Stimulated activated naive B cell treated with anti-CD40 and anti-IgM and Interleukin-4, amounts not matched to agents 10 μg/mL and 1 μg/mL and 100 μg/mL, for 72 hours (primary cell): Measurements from ENCODE around the gene IFI30.

ENCODE experiments used
- ATAC-seq, 2 donors: fragments of 150-1000 bp; cut with Tn5 transposase; replicated peaks; 2 replicates each; pipeline ENCODE4 v1.10.0; 2021; ENCODE audit warnings: moderate library complexity in 1 of 2
- DNase-seq: peaks from one replicate; pipeline ENCODE4 v3.0.0; 2021
- H3K27ac Mint-ChIP-seq: one replicate; pipeline ENCODE4 v1.8.0; 2022; ENCODE audit warnings: mild to moderate bottlenecking, mixed read lengths
- H3K27me3 Mint-ChIP-seq, 2 donors: one replicate each; pipeline ENCODE4 v1.8.0; 2022; ENCODE audit warnings: mixed read lengths in 2 of 2
- H3K36me3 Mint-ChIP-seq, 2 donors: one replicate each; pipeline ENCODE4 v1.8.0; 2022; ENCODE audit warnings: mixed read lengths in 2 of 2, mild to moderate bottlenecking in 1 of 2
- H3K4me1 Mint-ChIP-seq, 2 donors: one replicate each; pipeline ENCODE4 v1.8.0; 2022; ENCODE audit warnings: mixed read lengths in 2 of 2, mild to moderate bottlenecking in 1 of 2
- H3K4me3 Mint-ChIP-seq, 2 donors: one replicate each; pipeline ENCODE4 v1.8.0; 2022; ENCODE audit warnings: mild to moderate bottlenecking in 2 of 2, mixed read lengths in 2 of 2, moderate library complexity in 1 of 2
- H3K9me3 Mint-ChIP-seq, 2 donors: one replicate each; pipeline ENCODE4 v1.8.0; 2022; ENCODE audit warnings: mixed read lengths in 2 of 2, mild to moderate bottlenecking in 1 of 2

The IFI30 gene

DNA sequence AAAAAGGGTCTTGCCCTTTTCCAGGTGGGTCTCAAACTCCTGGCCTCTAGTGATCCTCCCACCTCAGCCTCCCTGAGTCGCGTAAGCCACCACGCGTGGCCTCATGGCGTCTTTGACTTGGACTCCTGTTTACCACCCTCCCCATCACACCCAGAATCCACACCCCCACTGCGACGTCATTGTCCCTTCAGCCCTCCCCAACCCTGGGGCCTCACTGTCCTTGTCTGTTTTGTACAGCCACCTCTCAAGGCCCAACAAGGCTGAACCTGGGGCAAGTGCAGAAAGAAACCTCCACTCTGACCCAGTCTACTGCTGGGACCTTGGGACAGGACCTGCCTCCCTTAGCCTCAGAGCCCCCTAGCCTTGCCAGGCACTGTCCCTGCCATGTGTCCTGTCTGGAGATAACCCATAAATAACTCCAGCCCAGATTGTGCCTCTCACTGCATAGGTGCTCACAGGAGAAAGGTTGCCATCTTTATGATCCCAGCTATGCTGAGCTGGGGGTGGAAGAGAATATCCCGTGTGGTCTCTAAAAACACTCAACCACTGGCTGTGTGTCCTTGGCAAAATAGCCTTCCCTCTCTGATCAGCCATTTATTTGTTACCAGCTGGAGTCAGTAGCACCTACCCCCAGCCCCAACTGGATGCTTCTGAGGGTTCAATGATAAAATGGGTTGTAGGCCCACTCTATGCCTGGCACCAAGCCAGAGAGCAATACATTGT, 1.8 kb upstream of the IFI30 start:
- Mint-ChIP-seq H3K27me3 (no peaks in the 10 kb centered on the region), H3K36me3 (peaks cover 53 to 74% of the 10 kb centered on the region in 2 donors), H3K4me3 (peak overlapping the region; percentile 64 to 73), H3K9me3 (peaks cover 0 to 3% of the 10 kb centered on the region in 2 donors), H3K27ac (peak overlapping the region; percentile 99), H3K4me1 (peaks cover 56 to 87% of the 10 kb centered on the region in 2 donors)
- ATAC-seq (no peak), DNase-seq (no peak)

- no peak for DNase-seq
- Mint-ChIP-seq H3K9me3 (peaks cover 0 to 3% of the 10 kb centered on the region in 2 donors), H3K27me3 (no peaks in the 10 kb centered on the region), H3K4me1 (peaks cover 59 to 94% of the 10 kb centered on the region in 2 donors), H3K36me3 (peaks cover 52 to 74% of the 10 kb centered on the region in 2 donors), H3K4me3 (peak overlapping the region; percentile 94 to 98), H3K27ac (peak overlapping the region; percentile 99)
- no peak for ATAC-seq
Measured at GRCh38 chr19:18172331-18173053, 1.1 kb upstream of the IFI30 start.

- peaks cover 54 to 75% of the 10 kb centered on the region in 2 donors for H3K36me3 Mint-ChIP-seq
- peaks cover 0 to 3% of the 10 kb centered on the region in 2 donors for H3K9me3 Mint-ChIP-seq
- peak overlapping the region; percentile 99 for H3K27ac Mint-ChIP-seq
- H3K4me1 Mint-ChIP-seq: peaks cover 59 to 96% of the 10 kb centered on the region in 2 donors
- H3K4me3 Mint-ChIP-seq: peak overlapping the region; percentile 94 to 98
- H3K27me3 Mint-ChIP-seq: no peaks in the 10 kb centered on the region
- DNase-seq (peak; percentile 82), ATAC-seq (peak; percentile 31 to 37)
Measured at GRCh38 chr19:18173054-18173571, 500 bp upstream of the IFI30 start.

DNA sequence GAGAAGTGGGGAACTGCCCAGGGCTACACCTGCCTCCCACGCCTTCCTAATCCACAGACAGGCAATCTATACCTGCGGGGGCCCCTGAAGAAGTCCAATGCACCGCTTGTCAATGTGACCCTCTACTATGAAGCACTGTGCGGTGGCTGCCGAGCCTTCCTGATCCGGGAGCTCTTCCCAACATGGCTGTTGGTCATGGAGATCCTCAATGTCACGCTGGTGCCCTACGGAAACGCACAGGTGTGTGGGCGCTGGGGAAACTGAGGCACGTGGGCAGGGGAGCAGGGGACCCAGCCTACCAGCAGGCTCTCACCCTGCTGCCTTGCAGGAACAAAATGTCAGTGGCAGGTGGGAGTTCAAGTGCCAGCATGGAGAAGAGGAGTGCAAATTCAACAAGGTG, 1.4 kb downstream of the IFI30 start:
- H3K27me3 Mint-ChIP-seq: no peaks in the 10 kb centered on the region
- H3K4me1 Mint-ChIP-seq: peaks cover 52 to 91% of the 10 kb centered on the region in 2 donors
- ATAC-seq (no peak), DNase-seq (no peak)
- H3K4me3 Mint-ChIP-seq: peak overlapping the region; percentile 94 to 98
- H3K36me3 Mint-ChIP-seq: peaks cover 56 to 75% of the 10 kb centered on the region in 2 donors
- peak overlapping the region; percentile 99 for H3K27ac Mint-ChIP-seq
- H3K9me3 Mint-ChIP-seq: no peaks in the 10 kb centered on the region

DNA sequence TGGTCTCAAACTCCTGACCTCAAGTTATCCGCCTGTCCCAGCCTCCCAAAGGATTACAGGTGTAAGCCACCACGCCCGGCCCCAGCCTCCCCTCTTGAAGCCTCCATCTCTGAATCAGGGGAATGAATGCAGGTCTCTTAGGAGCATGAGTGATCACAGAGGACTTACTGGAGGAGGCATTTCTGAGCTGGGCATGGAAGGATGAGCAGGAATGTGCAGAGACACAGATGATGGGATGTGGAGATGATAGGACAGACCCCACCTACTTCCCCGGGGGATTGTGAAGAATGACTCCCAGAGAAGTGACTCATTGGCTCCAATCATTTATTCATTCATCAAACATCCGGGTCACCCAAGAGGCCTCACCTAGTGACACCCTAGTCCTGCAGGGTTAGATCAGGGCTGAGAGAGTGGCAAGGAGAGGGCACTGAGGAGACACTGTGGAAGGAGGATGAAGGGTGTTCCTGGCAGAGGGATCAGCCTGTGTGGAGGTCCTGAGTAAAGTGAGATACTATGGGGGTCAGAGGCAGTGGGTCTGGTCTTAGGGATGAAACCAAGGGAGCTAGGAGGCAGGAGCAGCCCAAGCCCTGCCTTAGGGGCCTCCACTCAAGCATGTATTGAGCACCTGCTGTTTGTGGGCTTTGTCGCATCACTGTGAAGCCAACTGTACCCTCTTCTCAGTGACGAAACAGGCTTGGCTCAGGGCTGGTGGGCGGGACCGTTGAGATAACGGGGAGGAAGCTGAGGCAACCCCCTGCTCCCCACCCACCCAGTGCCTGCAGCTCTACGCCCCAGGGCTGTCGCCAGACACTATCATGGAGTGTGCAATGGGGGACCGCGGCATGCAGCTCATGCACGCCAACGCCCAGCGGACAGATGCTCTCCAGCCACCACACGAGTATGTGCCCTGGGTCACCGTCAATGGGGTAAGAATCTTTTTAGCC, 3.0 kb downstream of the IFI30 start:
- Mint-ChIP-seq H3K4me3 (peak overlapping the region; percentile 73 to 76), H3K36me3 (peaks cover 49 to 67% of the 10 kb centered on the region in 2 donors), H3K4me1 (peaks cover 46 to 91% of the 10 kb centered on the region in 2 donors), H3K27me3 (no peaks in the 10 kb centered on the region), H3K27ac (peak overlapping the region; percentile 86), H3K9me3 (no peaks in the 10 kb centered on the region)
- no peak for ATAC-seq
- no peak for DNase-seq

DNA sequence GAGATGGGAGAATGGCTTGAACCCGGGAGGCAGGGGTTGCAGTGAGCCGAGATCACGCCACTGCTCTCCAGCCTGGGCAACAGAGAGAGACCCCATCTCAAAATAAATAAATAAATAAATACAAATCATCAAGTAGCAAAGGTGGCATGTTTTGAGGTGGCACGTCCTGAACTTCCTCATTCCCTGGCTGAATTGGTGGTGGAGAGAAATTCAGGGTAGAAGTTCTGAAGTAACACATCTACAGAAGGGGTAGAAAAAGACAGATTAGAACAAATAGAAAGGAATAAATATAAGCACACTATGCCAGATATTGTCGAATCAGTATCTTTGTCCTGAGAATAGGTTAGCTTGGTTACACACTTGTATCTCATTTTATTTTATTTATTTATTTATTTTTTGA, 6.3 kb downstream of the IFI30 start:
- peaks cover 36 to 42% of the 10 kb centered on the region in 2 donors for H3K36me3 Mint-ChIP-seq
- peaks cover 30 to 61% of the 10 kb centered on the region in 2 donors for H3K4me1 Mint-ChIP-seq
- H3K9me3 Mint-ChIP-seq: no peaks in the 10 kb centered on the region
- no peaks in the 10 kb centered on the region for H3K27me3 Mint-ChIP-seq
- H3K4me3 Mint-ChIP-seq: peak overlapping the region in 1 of 2 donors; percentile 33
- ATAC-seq (peak; percentile 41 to 45), DNase-seq (no peak)
- H3K27ac Mint-ChIP-seq: peak overlapping the region; percentile 59

- Mint-ChIP-seq H3K9me3 (no peaks in the 10 kb centered on the region), H3K36me3 (peaks cover 8 to 11% of the 10 kb centered on the region in 2 donors), H3K4me1 (peaks cover 12 to 41% of the 10 kb centered on the region in 2 donors), H3K4me3 (no peak overlapping the region), H3K27me3 (no peaks in the 10 kb centered on the region), H3K27ac (no peak overlapping the region)
- ATAC-seq: no peak
- DNase-seq: no peak
Measured at GRCh38 chr19:18183529-18183928, 9.9 kb downstream of the IFI30 start.

DNA sequence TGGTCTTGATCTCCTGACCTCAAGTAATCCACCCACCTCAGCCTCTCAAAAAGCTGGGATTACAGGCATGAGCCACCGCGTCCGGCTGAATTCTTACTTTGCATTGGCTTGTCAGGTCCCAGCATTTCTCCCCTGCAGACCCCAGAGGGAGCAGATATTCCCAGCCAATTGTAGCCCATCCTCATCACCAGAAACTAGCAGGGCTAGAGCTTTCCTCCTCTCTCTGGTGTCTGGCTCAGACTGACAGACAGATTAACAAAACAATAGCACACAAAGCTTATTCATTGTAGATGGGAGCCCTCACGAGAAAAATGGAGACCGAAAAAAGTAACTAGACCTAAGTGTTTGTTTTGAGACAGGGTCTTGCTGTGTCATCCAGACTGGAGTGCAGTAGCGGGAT, 11.9 kb downstream of the IFI30 start:
- Mint-ChIP-seq H3K4me1 (peaks cover 10 to 23% of the 10 kb centered on the region in 2 donors), H3K27ac (peak overlapping the region; percentile 60), H3K4me3 (no peak overlapping the region), H3K9me3 (no peaks in the 10 kb centered on the region), H3K27me3 (no peaks in the 10 kb centered on the region), H3K36me3 (no peaks in the 10 kb centered on the region)
- no peak for ATAC-seq
- DNase-seq: no peak

DNA sequence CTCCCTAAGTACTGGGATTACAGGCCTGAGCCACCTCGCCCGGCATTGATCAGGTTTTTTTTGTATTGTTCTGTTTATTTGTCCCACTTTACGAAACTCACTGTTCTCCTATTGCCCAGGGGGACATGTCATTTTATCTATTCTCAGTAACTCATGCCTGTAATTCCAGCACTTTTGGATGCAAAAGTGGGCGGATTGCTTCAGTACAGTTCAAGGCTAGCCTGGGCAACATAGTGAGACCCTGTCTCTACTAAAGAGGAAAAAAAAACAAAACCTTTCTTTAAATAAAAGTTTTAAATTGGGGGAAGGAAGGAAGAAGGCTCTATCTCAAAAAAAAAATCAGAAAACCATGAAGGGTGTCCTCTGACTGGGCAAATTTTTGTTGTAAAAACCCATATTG, 16.7 kb downstream of the IFI30 start:
- peaks cover 4 to 7% of the 10 kb centered on the region in 2 donors for H3K36me3 Mint-ChIP-seq
- no peaks in the 10 kb centered on the region for H3K27me3 Mint-ChIP-seq
- no peak for DNase-seq
- H3K4me1 Mint-ChIP-seq: peaks cover 23 to 37% of the 10 kb centered on the region in 2 donors
- ATAC-seq: no peak
- H3K9me3 Mint-ChIP-seq: no peaks in the 10 kb centered on the region
- H3K4me3 Mint-ChIP-seq: no peak overlapping the region
- no peak overlapping the region for H3K27ac Mint-ChIP-seq

- Mint-ChIP-seq H3K27me3 (no peaks in the 10 kb centered on the region), H3K4me1 (peaks cover 21 to 28% of the 10 kb centered on the region in 2 donors), H3K4me3 (peak overlapping the region; percentile 87 to 92)
Measured at GRCh38 chr19:18191640-18192062, 18.0 kb downstream of the IFI30 start.

DNA sequence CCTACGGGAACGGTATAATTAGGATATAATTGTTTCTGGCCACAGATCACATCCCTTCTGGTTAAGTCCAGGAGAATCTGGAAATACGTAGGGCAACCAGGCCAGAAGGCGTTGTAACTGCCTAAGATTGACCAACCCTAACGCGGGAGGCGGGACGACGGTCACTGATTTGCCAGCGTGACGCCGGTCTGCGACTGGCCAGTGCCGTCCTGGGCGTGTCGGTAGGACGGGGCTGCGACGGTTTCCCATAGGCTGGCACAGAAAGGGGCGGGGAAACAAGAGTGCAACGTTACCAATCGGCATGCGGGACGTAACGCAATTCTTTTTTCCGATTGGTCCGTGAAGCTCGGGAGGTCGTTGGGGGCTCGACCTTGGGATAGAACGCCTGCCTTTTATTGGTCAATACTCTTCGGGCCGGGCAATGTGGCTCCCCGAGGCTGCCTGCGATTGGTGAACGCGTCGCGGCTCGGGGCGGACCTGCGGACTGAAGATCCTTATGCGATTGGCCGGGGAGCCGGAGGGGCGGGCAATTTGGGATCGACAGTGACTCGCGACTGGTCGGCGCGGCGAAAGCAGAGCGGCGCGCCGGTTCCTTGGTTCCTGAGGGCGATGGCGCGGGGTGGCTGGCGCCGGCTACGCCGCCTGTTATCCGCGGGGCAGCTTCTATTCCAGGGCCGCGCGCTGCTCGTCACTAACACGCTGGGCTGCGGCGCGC, 19.2 kb downstream of the IFI30 start, which contains the start of gene MPV17L2:
TSS of gene MPV17L2 (plus strand) at position 546 of the 715 bp plus-strand sequence. CDS start at position 610, 64 bp downstream.
- peak within 1 kb of the TSS; percentile 87 to 92 for H3K4me3 Mint-ChIP-seq
- H3K27me3 Mint-ChIP-seq: no peaks in the 10 kb centered on the region
- H3K9me3 Mint-ChIP-seq: no peaks in the 10 kb centered on the region
- peak within 1 kb of the TSS; percentile 95 for H3K27ac Mint-ChIP-seq
- peaks cover 21 to 28% of the 10 kb centered on the region in 2 donors for H3K4me1 Mint-ChIP-seq
- peak; percentile 88 to 91 for ATAC-seq
- peak; percentile 98 for DNase-seq
- peaks cover 8 to 21% of the 10 kb centered on the region in 2 donors for H3K36me3 Mint-ChIP-seq

More at GRCh38 chr19:18191640-18192062, 18.0 kb downstream of the IFI30 start:
- DNase-seq (no peak), ATAC-seq (no peak)
- H3K9me3 Mint-ChIP-seq: no peaks in the 10 kb centered on the region
- H3K36me3 Mint-ChIP-seq: peaks cover 8 to 16% of the 10 kb centered on the region in 2 donors
- peak overlapping the region; percentile 95 for H3K27ac Mint-ChIP-seq

- no peak for DNase-seq
- no peaks in the 10 kb centered on the region for H3K9me3 Mint-ChIP-seq
- no peak for ATAC-seq
- H3K4me1 Mint-ChIP-seq: peaks cover 21 to 28% of the 10 kb centered on the region in 2 donors
- peaks cover 15 to 28% of the 10 kb centered on the region in 2 donors for H3K36me3 Mint-ChIP-seq
- no peaks in the 10 kb centered on the region for H3K27me3 Mint-ChIP-seq
- peak overlapping the region; percentile 95 for H3K27ac Mint-ChIP-seq
- peak overlapping the region; percentile 87 to 92 for H3K4me3 Mint-ChIP-seq
Measured at GRCh38 chr19:18193388-18194180, 20.0 kb downstream of the IFI30 start.
